ENCODE data around the gene ZNF273. TPM values are rescaled to one million over a fixed set of nuclear protein-coding genes. Genes with fewer than 3 reads are reported as not detected.

Gene ZNF273
- total RNA-seq, 1 experiment from 2014 or later = 17.9 TPM

DNA sequence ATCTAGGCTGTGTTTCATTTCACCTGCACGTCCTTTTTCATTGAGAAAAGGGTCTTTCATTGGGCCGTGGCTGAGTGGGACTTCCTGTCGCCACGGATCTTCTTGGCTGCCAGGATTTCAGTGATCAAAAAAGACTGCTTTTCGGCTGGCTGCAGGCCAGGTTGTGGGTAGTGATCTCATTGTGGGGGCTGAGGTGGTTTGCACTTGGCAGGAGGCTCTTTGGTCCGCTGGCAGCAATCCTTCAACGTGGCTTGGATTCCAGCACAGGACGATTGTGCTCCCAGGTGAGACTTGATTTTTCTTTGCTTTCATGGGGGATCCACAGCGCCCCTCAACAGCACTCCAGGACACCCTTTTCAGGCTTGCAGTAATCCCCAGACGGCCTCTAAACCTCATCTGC, 29.0 kb upstream of the ZNF273 start:
- Histone ChIP-seq H3K4me1 (ENCODE audit: insufficient read depth, low read length) (no peaks in the 10 kb centered on the region), H3K27ac (ENCODE audit: insufficient read length, low read depth, low read length) (no peak overlapping the region), H4K8ac (replicated peaks; ENCODE audit: insufficient read length, low read depth, low read length) (no peak overlapping the region), H2BK12ac (ENCODE audit: insufficient read length, low read depth, low read length) (no peak overlapping the region), H2BK5ac (ENCODE audit: insufficient read length, low read length) (no peak overlapping the region), H3K9ac (ENCODE audit: extremely low read depth, insufficient read length, low read length) (no peak overlapping the region), H3K23me2 (ENCODE audit: insufficient read length, low read depth, low read length, poor library complexity, severe bottlenecking) (no peaks in the 10 kb centered on the region), H2BK120ac (ENCODE audit: low read depth, low read length, poor library complexity, severe bottlenecking) (no peak overlapping the region), H3K4me2 (ENCODE audit: insufficient read depth, insufficient read length, low read length) (no peak overlapping the region), H2AK5ac (ENCODE audit: insufficient read length, low read length) (no peak overlapping the region), H3K23ac (ENCODE audit: insufficient read length, low read depth, low read length) (no peak overlapping the region), H2BK20ac (ENCODE audit: low read depth, low read length, poor library complexity, severe bottlenecking) (no peak overlapping the region), H3K79me1 (ENCODE audit: insufficient read depth, low read depth, low read length, poor library complexity, severe bottlenecking) (no peaks in the 10 kb centered on the region), H3K27me3 (ENCODE audit: insufficient read depth, low read length) (no peaks in the 10 kb centered on the region; the same call in 1 of the 2 replicates), H4K5ac (ENCODE audit: insufficient read length, low read depth, low read length) (no peak overlapping the region), H3K56ac (ENCODE audit: insufficient read length, low read depth, low read length) (no peak overlapping the region), H2AFZ (ENCODE audit: low read length) (no peak overlapping the region), H3K14ac (ENCODE audit: insufficient read depth, low read length) (no peak overlapping the region), H3K9me3 (ENCODE audit: control insufficient read depth, low read depth, low read length) (no peaks in the 10 kb centered on the region), H3T11ph (ENCODE audit: low read length) (no peak overlapping the region), H3K4ac (ENCODE audit: low read depth, low read length) (no peak overlapping the region), H3K18ac (ENCODE audit: insufficient read length, low read depth, low read length) (no peak overlapping the region), H3K79me2 (ENCODE audit: insufficient read depth, low read length) (no peaks in the 10 kb centered on the region), H4K91ac (ENCODE audit: insufficient read length, low read depth, low read length) (no peak overlapping the region), H4K20me1 (ENCODE audit: control insufficient read depth, insufficient read depth, insufficient read length) (no peaks in the 10 kb centered on the region), H2BK15ac (ENCODE audit: low read depth, low read length) (no peak overlapping the region)
- Mint-ChIP-seq H3K36me3 (ENCODE audit: insufficient read depth in 1 of 3, low read depth in 3 of 3) (peaks cover 4 to 10% (median 6%) of the 10 kb centered on the region in 3 experiments; a peak in 5 of 7 replicates), H3K27ac (no peak overlapping the region), H3K9me3 (peaks cover 77 to 86% of the 10 kb centered on the region in 2 experiments), H3K27me3 (ENCODE audit: low read depth) (peaks cover 61% of the 10 kb centered on the region), H3K4me3 (peak overlapping the region in 1 of 2 experiments; percentile 32; a peak in 2 of 5 replicates), H3K4me1 (0 out of 4 replicates have a peak, but pooled peaks cover 0 to 3% of the 10 kb centered on the region in 2 experiments)
- no peak for TF ChIP-seq CTCF (conservative IDR thresholded peaks at IDR 0.05)
- no CpG with 5 or more reads among the region's 10 CpGs for WGBS (ENCODE audit: extremely low coverage, insufficient read length, low lambda C conversion rate)
- DNase-seq = no peak
